ENCODE measurements around the gene IL17RC. TPM values are rescaled to one million over a fixed set of nuclear protein-coding genes. Genes with fewer than 3 reads are reported as not detected.
"Not testable (repeated sequence)": the region's sequence is repeated elsewhere in the genome, so short reads cannot be mapped to it uniquely, and the experiment has no call there.

Gene IL17RC
- total RNA-seq, 4 donors from 2014 or later = 60.4 to 68.4 (median 65.1) TPM

DNA sequence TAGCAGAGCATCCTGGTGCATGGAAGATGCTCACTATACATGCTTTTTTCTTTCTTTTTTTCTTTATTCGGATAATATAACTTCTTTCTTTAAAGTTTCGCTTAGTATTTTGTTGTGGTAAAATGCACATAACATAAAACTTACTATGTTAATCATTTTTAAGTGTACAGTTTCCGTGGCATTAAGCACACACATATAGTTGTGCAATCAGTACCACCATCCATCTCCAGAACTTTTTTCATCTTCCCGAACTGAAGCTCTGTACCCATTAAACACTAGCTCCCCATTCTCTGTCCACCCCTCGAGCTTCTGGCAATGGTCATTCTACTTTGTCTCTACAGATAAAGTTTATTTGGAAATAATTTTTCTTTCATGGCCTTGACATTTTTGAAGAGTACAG lies 27.5 kb upstream of the IL17RC start:
- 73 to 78% methylated on average over 5 of the region's 5 CpGs for WGBS, 2 donors
- H3K4me1 ChIP-seq = peaks cover 0 to 37% (median 13%) of the 10 kb centered on the region in 4 donors
- no peaks in the 10 kb centered on the region for H3K27me3 ChIP-seq
- no peak overlapping the region for H3K4me3 ChIP-seq
- TF ChIP-seq, protein P1, sequence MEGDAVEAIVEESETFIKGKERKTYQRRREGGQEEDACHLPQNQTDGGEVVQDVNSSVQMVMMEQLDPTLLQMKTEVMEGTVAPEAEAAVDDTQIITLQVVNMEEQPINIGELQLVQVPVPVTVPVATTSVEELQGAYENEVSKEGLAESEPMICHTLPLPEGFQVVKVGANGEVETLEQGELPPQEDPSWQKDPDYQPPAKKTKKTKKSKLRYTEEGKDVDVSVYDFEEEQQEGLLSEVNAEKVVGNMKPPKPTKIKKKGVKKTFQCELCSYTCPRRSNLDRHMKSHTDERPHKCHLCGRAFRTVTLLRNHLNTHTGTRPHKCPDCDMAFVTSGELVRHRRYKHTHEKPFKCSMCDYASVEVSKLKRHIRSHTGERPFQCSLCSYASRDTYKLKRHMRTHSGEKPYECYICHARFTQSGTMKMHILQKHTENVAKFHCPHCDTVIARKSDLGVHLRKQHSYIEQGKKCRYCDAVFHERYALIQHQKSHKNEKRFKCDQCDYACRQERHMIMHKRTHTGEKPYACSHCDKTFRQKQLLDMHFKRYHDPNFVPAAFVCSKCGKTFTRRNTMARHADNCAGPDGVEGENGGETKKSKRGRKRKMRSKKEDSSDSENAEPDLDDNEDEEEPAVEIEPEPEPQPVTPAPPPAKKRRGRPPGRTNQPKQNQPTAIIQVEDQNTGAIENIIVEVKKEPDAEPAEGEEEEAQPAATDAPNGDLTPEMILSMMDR (IDR thresholded peaks at IDR 0.05) = no peak
- TF ChIP-seq POLR2A (IDR thresholded peaks at IDR 0.05) = no peak
- no peak for TF ChIP-seq EP300 (IDR thresholded peaks at IDR 0.05)
- DNase-seq (ENCODE audit: low spot score in 2 of 2) = no peak
- peaks cover 0 to 18% (median 0%) of the 10 kb centered on the region in 3 donors for H3K36me3 ChIP-seq
- peak overlapping the region in 1 of 4 donors; percentile 95 for H3K27ac ChIP-seq
- no peaks in the 10 kb centered on the region for H3K9me3 ChIP-seq

DNA sequence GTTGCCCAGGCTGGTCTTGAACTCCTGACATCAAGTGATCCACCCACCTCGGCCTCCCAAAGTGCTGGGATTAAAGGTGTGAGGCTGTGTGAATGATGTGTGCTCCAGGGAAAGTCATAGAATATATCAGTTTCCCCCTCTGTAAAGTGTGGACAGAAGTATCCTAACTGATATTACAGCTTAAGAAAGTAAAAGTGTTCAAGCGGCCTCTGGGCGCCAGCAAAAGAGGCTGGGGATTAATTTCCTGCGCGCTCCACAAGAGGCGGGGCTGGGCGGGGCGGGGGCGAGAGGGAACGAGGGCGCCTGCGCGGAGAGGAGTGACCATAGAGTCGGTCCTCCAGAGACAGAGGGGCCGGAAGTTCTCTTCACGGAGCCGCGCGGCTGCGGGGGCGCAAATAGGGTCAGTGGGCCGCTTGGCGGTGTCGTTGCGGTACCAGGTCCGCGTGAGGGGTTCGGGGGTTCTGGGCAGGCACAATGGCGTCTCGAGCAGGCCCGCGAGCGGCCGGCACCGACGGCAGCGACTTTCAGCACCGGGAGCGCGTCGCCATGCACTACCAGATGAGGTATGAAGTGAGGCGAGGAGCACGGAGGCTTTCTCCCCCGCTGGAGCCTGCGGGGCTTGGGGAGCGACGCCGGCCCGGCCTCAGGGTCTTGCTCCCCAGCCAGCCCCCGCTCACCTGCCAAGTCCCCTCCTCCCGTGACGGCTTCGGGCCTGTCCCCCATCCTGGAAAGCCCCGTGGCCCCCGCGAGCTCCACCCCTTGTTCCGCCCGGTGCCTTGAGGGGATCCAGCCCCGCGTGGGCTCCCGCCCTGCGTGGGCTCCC lies 26.4 kb upstream of the IL17RC start, which contains the start of gene JAGN1:
Gene JAGN1 (plus strand): TSS at position 362 of the 823 bp plus-strand sequence. CDS start 113 bp downstream, at position 475.
- TF ChIP-seq EP300 (IDR thresholded peaks at IDR 0.05) (peak in 1 of 2 donors; percentile 93), POLR2A (IDR thresholded peaks at IDR 0.05) (peak; percentile 68 to 81)
- TF ChIP-seq, protein P1 (IDR thresholded peaks at IDR 0.05) = peak in 1 of 5 experiments; percentile 24
- peaks cover 0 to 26% (median 0%) of the 10 kb centered on the region in 3 donors for H3K36me3 ChIP-seq
- peak within 1 kb of the TSS; percentile 84 to 95 (median 88) for H3K4me3 ChIP-seq
- 0 to 1% methylated on average over 31 to 52 of the region's 62 CpGs for WGBS, 2 donors
- H3K27ac ChIP-seq = peak within 1 kb of the TSS; percentile 80 to 98 (median 96)
- DNase-seq (ENCODE audit: low spot score in 2 of 2) = peak; percentile 80 to 84
- H3K4me1 ChIP-seq = peaks cover 0 to 37% (median 13%) of the 10 kb centered on the region in 4 donors
- no peaks in the 10 kb centered on the region for H3K9me3 ChIP-seq
- no peaks in the 10 kb centered on the region for H3K27me3 ChIP-seq

DNA sequence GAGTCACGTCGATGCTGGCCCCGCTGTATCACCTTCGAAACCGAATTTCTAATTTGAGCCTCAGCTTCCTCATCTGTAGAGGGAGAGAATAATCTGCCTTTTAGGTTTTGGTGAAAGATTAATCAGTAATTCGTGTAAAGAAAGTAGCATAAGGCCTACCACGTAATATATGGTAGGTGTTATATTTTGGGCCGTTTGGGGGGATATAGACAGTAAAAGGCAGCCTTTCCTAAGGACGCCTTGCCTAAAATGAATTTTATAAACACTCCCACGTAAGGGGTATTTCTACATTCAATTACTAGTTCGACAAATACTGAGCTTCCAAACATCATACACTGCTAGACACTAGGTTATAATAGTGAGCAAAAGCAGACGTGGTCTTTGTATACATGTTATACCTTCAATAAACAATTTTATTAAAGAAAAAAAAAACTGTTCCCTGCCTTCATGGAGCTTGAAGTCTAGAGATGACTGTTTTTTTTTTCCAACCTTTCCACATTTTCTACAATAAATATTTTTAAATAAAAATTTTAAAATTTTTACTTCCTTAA lies 25.8 kb upstream of the IL17RC start:
- H3K4me3 ChIP-seq = peak overlapping the region; percentile 84 to 95 (median 88)
- H3K27me3 ChIP-seq = no peaks in the 10 kb centered on the region
- no peaks in the 10 kb centered on the region for H3K9me3 ChIP-seq
- TF ChIP-seq, protein P1 (IDR thresholded peaks at IDR 0.05) = no peak
- TF ChIP-seq POLR2A (IDR thresholded peaks at IDR 0.05) (no peak), EP300 (IDR thresholded peaks at IDR 0.05) (no peak)
- H3K4me1 ChIP-seq = peaks cover 0 to 37% (median 13%) of the 10 kb centered on the region in 4 donors
- H3K27ac ChIP-seq = peak overlapping the region; percentile 80 to 98 (median 96)
- peaks cover 0 to 26% (median 0%) of the 10 kb centered on the region in 3 donors for H3K36me3 ChIP-seq
- DNase-seq (ENCODE audit: low spot score in 2 of 2) = no peak
- 13 to 14% methylated on average over 12 of the region's 12 CpGs for WGBS, 2 donors

DNA sequence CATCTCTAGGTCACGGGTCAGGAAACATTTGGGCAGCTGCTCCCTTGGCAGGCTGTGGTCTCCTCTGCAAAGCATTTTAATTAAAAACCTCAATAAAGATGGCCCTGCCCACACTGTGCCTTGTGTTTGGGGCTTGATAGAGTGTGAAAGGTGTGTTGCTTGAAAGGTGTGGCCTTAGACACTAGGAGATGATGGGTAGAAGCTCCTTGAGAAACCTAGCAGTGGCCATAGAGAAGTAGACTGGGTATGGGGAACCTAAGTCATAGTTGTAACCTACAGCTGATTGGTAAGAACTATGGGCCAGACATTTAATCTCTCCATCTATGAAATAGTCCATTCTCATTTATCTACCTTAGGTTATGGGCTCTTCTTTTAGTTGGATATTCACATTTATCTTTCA lies 23.2 kb upstream of the IL17RC start:
- Histone ChIP-seq H3K27ac (peak overlapping the region in 1 of 4 donors; percentile 9), H3K36me3 (peaks cover 0 to 26% (median 0%) of the 10 kb centered on the region in 3 donors), H3K27me3 (no peaks in the 10 kb centered on the region), H3K4me1 (peaks cover 0 to 48% (median 13%) of the 10 kb centered on the region in 4 donors), H3K4me3 (no peak overlapping the region), H3K9me3 (no peaks in the 10 kb centered on the region)
- TF ChIP-seq, protein P1 (IDR thresholded peaks at IDR 0.05) = no peak
- TF ChIP-seq POLR2A (IDR thresholded peaks at IDR 0.05) = no peak
- TF ChIP-seq EP300 (IDR thresholded peaks at IDR 0.05) = no peak
- 79 to 93% methylated on average over 1 of the region's 1 CpG for WGBS, 2 donors
- DNase-seq (ENCODE audit: low spot score in 2 of 2) = no peak

DNA sequence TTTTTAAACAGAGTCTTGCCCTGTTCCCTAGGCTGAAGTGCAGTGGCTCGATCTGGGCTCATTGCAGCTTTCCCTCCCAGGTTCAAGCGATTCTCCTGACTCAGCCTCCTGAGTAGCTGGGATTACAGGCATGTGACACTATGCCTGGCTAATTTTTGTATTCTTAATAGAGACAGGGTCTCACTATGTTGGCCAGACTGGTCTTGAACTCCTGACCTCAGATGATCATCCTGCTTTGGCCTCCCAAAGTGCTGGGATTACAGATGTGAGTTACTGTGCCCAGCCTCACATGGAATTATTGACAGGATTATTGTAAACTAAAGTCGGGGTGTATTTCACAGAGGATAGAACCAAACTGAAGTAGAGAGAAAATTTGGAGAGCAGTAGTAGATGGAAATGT lies 21.2 kb upstream of the IL17RC start:
- WGBS, 2 donors = 89 to 98% methylated on average over 3 of the region's 3 CpGs
- Histone ChIP-seq H3K4me1 (peaks cover 0 to 48% (median 13%) of the 10 kb centered on the region in 4 donors), H3K36me3 (peaks cover 0 to 26% (median 0%) of the 10 kb centered on the region in 3 donors), H3K27ac (peak overlapping the region in 1 of 4 donors; percentile 56)
- not testable (repeated sequence) for H3K27me3 ChIP-seq; H3K4me3 ChIP-seq; H3K9me3 ChIP-seq; DNase-seq (ENCODE audit: low spot score in 2 of 2)

DNA sequence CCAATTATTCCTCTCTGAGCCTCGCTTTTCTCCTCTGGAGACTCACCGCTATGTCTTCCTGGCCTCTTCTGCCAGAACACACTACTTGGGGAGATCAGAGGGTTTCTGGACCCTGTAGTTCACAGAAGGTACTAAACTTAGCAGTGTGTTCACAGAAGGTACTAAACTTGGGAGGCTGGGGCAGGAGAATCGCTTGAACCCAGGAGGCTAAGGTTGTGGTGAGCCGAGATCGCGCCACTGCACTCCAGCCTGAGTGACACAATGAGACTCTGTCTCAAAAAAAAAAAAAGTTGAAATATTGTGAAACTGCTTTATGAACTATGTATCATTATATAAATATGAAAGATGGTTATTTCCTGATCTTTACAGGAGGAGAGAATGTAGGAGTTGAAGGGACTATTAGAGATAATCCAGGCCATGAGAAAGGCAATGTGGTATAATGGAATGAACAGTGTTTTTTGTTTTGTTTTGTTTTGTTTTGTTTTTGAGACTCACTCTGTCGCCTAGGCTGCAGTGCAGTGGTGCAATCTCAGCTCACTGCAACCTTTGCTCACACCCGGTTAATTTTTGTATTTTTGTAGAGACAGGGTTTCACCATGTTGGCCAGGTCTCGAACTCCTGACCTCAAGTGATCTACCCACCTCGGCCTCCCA lies 20.0 kb upstream of the IL17RC start:
- not testable (repeated sequence) for H3K9me3 ChIP-seq; H3K27me3 ChIP-seq; H3K4me3 ChIP-seq; DNase-seq (ENCODE audit: low spot score in 2 of 2)
- whole genome bisulfite sequencing, 2 donors = 79 to 81% methylated on average over 10 of the region's 10 CpGs
- H3K36me3 ChIP-seq = peaks cover 0 to 26% (median 0%) of the 10 kb centered on the region in 3 donors
- H3K27ac ChIP-seq = peak overlapping the region in 3 of 4 donors; percentile 20 to 56 (median 52)
- peaks cover 0 to 38% (median 4%) of the 10 kb centered on the region in 4 donors for H3K4me1 ChIP-seq
